PC-3 (cell line): ENCODE data around the gene COL12A1.

Source experiments
- EZH2 ChIP-seq: fragments of 300-600 bp; sonication (generic); IDR thresholded peaks from one replicate; pipeline ENCODE4 v1.6.1; 2017; ENCODE audit warnings: antibody characterized with exemption, mild to moderate bottlenecking, low read length; ENCODE audit not compliant: unreplicated experiment
- TF ChIP-seq, protein P1 (sequence below): fragments of 300-600 bp; sonication (generic); conservative IDR thresholded peaks from 2 replicates; pipeline ENCODE4 v1.5.1; 2017; ENCODE audit warnings: antibody characterized with exemption, low read depth, mild to moderate bottlenecking, low read length

DNA sequence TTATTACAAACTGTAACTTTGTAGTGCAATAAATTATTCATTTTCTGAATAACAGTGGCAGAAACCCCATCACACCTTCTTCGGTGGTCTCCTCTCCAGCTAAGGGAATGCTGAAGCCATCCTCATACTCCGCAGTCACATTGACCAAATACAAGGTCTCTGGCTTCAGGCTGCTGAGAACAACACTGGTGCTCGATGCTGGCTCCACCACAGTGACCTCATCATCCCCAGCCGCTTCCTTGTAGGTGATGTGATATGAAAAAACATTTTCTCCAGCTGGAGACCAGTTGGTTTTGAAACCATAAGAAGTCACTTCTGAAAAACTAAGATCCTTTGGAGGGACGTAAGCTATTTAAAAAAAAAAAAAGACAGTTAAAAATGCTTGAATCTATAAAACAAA lies 25.0 kb downstream of the COL12A1 start:
- no peak for TF ChIP-seq EZH2
- TF ChIP-seq, protein P1, sequence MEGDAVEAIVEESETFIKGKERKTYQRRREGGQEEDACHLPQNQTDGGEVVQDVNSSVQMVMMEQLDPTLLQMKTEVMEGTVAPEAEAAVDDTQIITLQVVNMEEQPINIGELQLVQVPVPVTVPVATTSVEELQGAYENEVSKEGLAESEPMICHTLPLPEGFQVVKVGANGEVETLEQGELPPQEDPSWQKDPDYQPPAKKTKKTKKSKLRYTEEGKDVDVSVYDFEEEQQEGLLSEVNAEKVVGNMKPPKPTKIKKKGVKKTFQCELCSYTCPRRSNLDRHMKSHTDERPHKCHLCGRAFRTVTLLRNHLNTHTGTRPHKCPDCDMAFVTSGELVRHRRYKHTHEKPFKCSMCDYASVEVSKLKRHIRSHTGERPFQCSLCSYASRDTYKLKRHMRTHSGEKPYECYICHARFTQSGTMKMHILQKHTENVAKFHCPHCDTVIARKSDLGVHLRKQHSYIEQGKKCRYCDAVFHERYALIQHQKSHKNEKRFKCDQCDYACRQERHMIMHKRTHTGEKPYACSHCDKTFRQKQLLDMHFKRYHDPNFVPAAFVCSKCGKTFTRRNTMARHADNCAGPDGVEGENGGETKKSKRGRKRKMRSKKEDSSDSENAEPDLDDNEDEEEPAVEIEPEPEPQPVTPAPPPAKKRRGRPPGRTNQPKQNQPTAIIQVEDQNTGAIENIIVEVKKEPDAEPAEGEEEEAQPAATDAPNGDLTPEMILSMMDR, result no peak
